ENCODE results near the gene TWSG1. TPM values are rescaled to one million over a fixed set of nuclear protein-coding genes. Genes with fewer than 3 reads are reported as not detected.

Gene TWSG1
- total and polyA plus RNA-seq, 10 of the 15 experiments (the other 5 are each of a cell fraction or from before 2014, with no cell fraction given), result 11.1 to 45.1 (median 27.7) TPM

GRCh38 chr18:9340472-9340871, 5.9 kb downstream of the TWSG1 start:
- in situ Hi-C loops (cut with MboI), result no loop called here
- H3K9ac ChIP-seq (ENCODE audit: control insufficient read depth, insufficient read depth, low read length), result no peak overlapping the region
- H3K36me3 ChIP-seq (ENCODE audit: control insufficient read depth in 2 of 2, insufficient read depth in 2 of 2, low read length in 1 of 2), result peaks cover 0 to 3% of the 10 kb centered on the region in 2 experiments; a peak in 2 of 4 replicates
- intact Hi-C loops (cut with micrococcal nuclease; ENCODE audit: unreplicated experiment), result no loop called here
- H3K4me3 ChIP-seq, result no peak overlapping the region
- no peak overlapping the region for H2AFZ ChIP-seq (ENCODE audit: control insufficient read depth, low read depth, low read length)
- RAD21 ChIA-PET (ENCODE audit: unreplicated experiment), result no interaction called here
- peaks cover 7% of the 10 kb centered on the region; the same call in 2 of the 3 replicates for H3K9me3 ChIP-seq (replicated peaks; ENCODE audit: control insufficient read depth, insufficient read depth, low read length)
- DNase-seq (ENCODE audit: low read depth, low spot score) (no peak), FAIRE-seq (no peak), ATAC-seq (peak; percentile 42)
- no peak overlapping the region for H3K4me2 ChIP-seq (ENCODE audit: control insufficient read depth, insufficient read depth)
- WGBS (ENCODE audit: insufficient coverage, insufficient replicate concordance, low lambda C conversion rate, missing lambda C conversion rate), result 74% methylated on average over 6 of the region's 6 CpGs
- no peaks in the 10 kb centered on the region for H4K20me1 ChIP-seq (ENCODE audit: control insufficient read depth, insufficient read depth)
- TF ChIP-seq WRNIP1 (IDR thresholded peaks at IDR 0.05; ENCODE audit: borderline replicate concordance, low read depth, low read length) (no peak), LARP7 (IDR thresholded peaks at IDR 0.05) (no peak), HDAC6 (IDR thresholded peaks at IDR 0.05; ENCODE audit: unreplicated experiment) (no peak), POU2F2 (IDR thresholded peaks at IDR 0.05; ENCODE audit: borderline replicate concordance, low read depth, low read length) (peak; percentile 44; the same call in 1 of the 3 replicates), BHLHE40 (IDR thresholded peaks at IDR 0.05; ENCODE audit: borderline replicate concordance in 1 of 2, low read depth in 2 of 2, low read length in 1 of 2) (no peak)
- CTCF ChIA-PET, result interaction anchor here (1.4 to 2.0 kb wide), 2 partner anchors 10 to 267 kb away, joined by 5 to 6 read pairs; no protein-coding TSS in a partner anchor
- H3K79me2 ChIP-seq (ENCODE audit: control insufficient read depth, insufficient read depth, low read length), result peaks cover 41% of the 10 kb centered on the region
- peaks cover 5% of the 10 kb centered on the region; the same call in 1 of the 2 replicates for H3K4me1 ChIP-seq (ENCODE audit: control insufficient read depth, insufficient read depth, low read length)
- BruUV-seq (replicated peaks), result no TSS peak
- H3K27ac ChIP-seq (ENCODE audit: control insufficient read depth, insufficient read depth), result peak overlapping the region; percentile 20; the same call in 1 of the 2 replicates
- no peaks in the 10 kb centered on the region for H3K27me3 ChIP-seq (replicated peaks in 1 of 2; ENCODE audit: control insufficient read depth in 2 of 2, insufficient read depth in 2 of 2, low read length in 1 of 2)
- SMC1A ChIA-PET (ENCODE audit: uncharacterized antibody, unreplicated experiment), result interaction anchor here (1.3 to 7.6 kb wide), 2 partner anchors 10 to 173 kb away, joined by 4 to 63 read pairs; no protein-coding TSS in a partner anchor
- POLR2A ChIA-PET, result interaction anchor here (1.5 kb wide), 1 partner anchor 11 kb away, joined by 5 read pairs; no protein-coding TSS in a partner anchor

- CTCF ChIA-PET, result no interaction called here
- POLR2A ChIA-PET, result no interaction called here
- BruUV-seq (replicated peaks), result no TSS peak
- no peak for TF ChIP-seq POU2F2 (IDR thresholded peaks at IDR 0.05; ENCODE audit: borderline replicate concordance, low read depth, low read length)
- no peak for TF ChIP-seq ZBTB4 (CRISPR knock-in tag; IDR thresholded peaks at IDR 0.05)
- no peak for TF ChIP-seq FOXM1 (IDR thresholded peaks at IDR 0.05; ENCODE audit: low read depth, low read length)
- TF ChIP-seq NR2C1 (IDR thresholded peaks at IDR 0.05), result no peak
- TF ChIP-seq CHD4 (IDR thresholded peaks at IDR 0.05), result no peak
- no peak for TF ChIP-seq ZBTB33 (IDR thresholded peaks at IDR 0.05)
- TF ChIP-seq TAF1 (IDR thresholded peaks at IDR 0.05; ENCODE audit: borderline replicate concordance, low read depth, low read length), result no peak
- TF ChIP-seq LARP7 (IDR thresholded peaks at IDR 0.05), result no peak
Measured at GRCh38 chr18:9343577-9343976, 9.0 kb downstream of the TWSG1 start.

More at GRCh38 chr18:9343577-9343976, 9.0 kb downstream of the TWSG1 start:
- Histone ChIP-seq H3K9me3 (replicated peaks; ENCODE audit: control insufficient read depth, insufficient read depth, low read length) (peaks cover 7% of the 10 kb centered on the region; the same call in 2 of the 3 replicates), H3K4me1 (ENCODE audit: control insufficient read depth, insufficient read depth, low read length) (peaks cover 4% of the 10 kb centered on the region), H3K36me3 (ENCODE audit: control insufficient read depth in 2 of 2, insufficient read depth in 2 of 2, low read length in 1 of 2) (peaks cover 0 to 7% of the 10 kb centered on the region in 2 experiments; a peak in 1 of 4 replicates), H2AFZ (ENCODE audit: control insufficient read depth, low read depth, low read length) (no peak overlapping the region), H3K4me2 (ENCODE audit: control insufficient read depth, insufficient read depth) (no peak overlapping the region), H3K79me2 (ENCODE audit: control insufficient read depth, insufficient read depth, low read length) (peaks cover 27% of the 10 kb centered on the region), H4K20me1 (ENCODE audit: control insufficient read depth, insufficient read depth) (no peaks in the 10 kb centered on the region), H3K4me3 (no peak overlapping the region), H3K9ac (ENCODE audit: control insufficient read depth, insufficient read depth, low read length) (no peak overlapping the region), H3K27ac (ENCODE audit: control insufficient read depth, insufficient read depth) (no peak overlapping the region), H3K27me3 (replicated peaks in 1 of 2; ENCODE audit: control insufficient read depth in 2 of 2, insufficient read depth in 2 of 2, low read length in 1 of 2) (no peaks in the 10 kb centered on the region)
- no peak for ATAC-seq
- FAIRE-seq, result no peak
- SMC1A ChIA-PET (ENCODE audit: uncharacterized antibody, unreplicated experiment), result no interaction called here
- DNase-seq (ENCODE audit: low read depth, low spot score), result no peak
- in situ Hi-C loops (cut with MboI) (no loop called here), intact Hi-C loops (cut with micrococcal nuclease; ENCODE audit: unreplicated experiment) (no loop called here)
- RAD21 ChIA-PET (ENCODE audit: unreplicated experiment), result no interaction called here
